ACC112 (cell line): ENCODE results near the gene KLK13.
A peak's percentile ranks its signal among the peaks of the same experiment; 100 is the strongest.

Experiments used
- H2AFZ ChIP-seq: fragments of 200-600 bp; sonication (generic); one replicate; pipeline ENCODE4 v1.6.0; 2017; ENCODE audit warnings: antibody characterized with exemption, low read length; ENCODE audit not compliant: unreplicated experiment
- H3K27ac ChIP-seq: fragments of 200-600 bp; sonication (generic); 2 replicates; pipeline ENCODE4 v1.5.1; 2014; ENCODE audit warnings: low read depth, mild to moderate bottlenecking, antibody characterized with exemption, low read length, moderate library complexity
- H3K27me3 ChIP-seq: fragments of 200-600 bp; sonication (generic); 2 replicates; pipeline ENCODE4 v1.6.1; 2014; ENCODE audit warnings: mild to moderate bottlenecking, antibody characterized with exemption, low read length, moderate library complexity, mixed read lengths; ENCODE audit not compliant: insufficient read depth
- H3K36me3 ChIP-seq: fragments of 200-600 bp; sonication (generic); 2 replicates; pipeline ENCODE4 v1.6.1; 2016; ENCODE audit warnings: mild to moderate bottlenecking, antibody characterized with exemption, low read length, moderate library complexity, mixed read lengths; ENCODE audit not compliant: insufficient read depth
- H3K4me1 ChIP-seq: fragments of 200-600 bp; sonication (generic); one replicate; pipeline ENCODE4 v1.6.1; 2016; ENCODE audit warnings: low read length, mixed read lengths; ENCODE audit not compliant: insufficient read depth, unreplicated experiment, control insufficient read depth
- H3K4me3 ChIP-seq: fragments of 200-600 bp; sonication (generic); 2 replicates; pipeline ENCODE4 v1.5.1; 2014; ENCODE audit warnings: mild to moderate bottlenecking, low read depth, low read length
- H3K79me2 ChIP-seq: fragments of 200-600 bp; sonication (generic); one replicate; pipeline ENCODE4 v1.6.0; 2016; ENCODE audit warnings: low read length; ENCODE audit not compliant: control insufficient read depth, unreplicated experiment, insufficient read depth

The KLK13 gene

DNA sequence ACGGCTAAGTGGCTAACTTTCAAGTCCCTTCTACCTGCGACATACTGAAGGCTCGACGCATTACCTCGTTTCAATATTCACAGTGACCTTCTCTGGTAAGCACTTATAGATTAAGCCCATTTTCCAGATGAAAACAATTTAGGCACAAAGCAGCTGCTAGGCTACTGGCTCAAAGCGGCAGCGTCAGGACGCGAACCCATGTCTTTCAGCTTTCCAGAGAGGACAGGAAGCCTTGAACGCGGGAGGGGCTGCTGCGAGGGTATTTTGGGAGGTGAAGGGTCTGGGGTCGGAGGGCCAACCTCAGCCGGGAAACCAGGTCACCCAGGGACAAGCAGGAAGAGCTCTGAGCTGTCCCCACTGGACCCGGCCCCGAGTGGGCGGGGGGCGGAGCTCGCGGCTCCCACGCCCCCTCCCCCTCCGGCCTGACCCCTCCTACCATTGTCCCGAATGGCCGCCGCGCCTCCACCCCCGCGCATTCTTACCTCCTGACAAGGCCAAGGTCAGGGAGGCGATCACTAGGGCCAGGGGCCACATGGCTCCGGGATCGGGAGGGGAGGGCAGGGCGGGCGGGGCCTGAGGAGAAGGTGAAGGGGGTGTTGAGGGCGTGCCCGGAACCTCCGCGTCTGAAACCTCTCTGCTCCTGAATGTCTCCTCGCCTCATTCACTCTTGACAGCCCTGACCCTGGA is at the start of gene KLK13:
Gene KLK13 (minus strand): TSS at position 559 of the 687 bp plus-strand sequence. CDS start 25 bp downstream, at position 534.
- Histone ChIP-seq H3K4me1 (no peaks in the 10 kb centered on the region), H3K4me3 (peak within 1 kb of the TSS; percentile 45; the same call in 1 of the 2 replicates), H3K27ac (no peak within 1 kb of the TSS), H3K27me3 (peaks cover 15% of the 10 kb centered on the region), H2AFZ (no peak within 1 kb of the TSS), H3K79me2 (no peaks in the 10 kb centered on the region), H3K36me3 (no peaks in the 10 kb centered on the region)

- Histone ChIP-seq H3K27ac (no peak overlapping the region), H3K79me2 (no peaks in the 10 kb centered on the region), H3K4me1 (no peaks in the 10 kb centered on the region), H3K4me3 (no peak overlapping the region), H2AFZ (no peak overlapping the region), H3K27me3 (peaks cover 47% of the 10 kb centered on the region), H3K36me3 (no peaks in the 10 kb centered on the region)
Measured at GRCh38 chr19:51114087-51114729, 49.3 kb upstream of the KLK13 start.

GRCh38 chr19:51111606-51112005 is 46.7 kb upstream of the KLK13 start:
- no peak overlapping the region for H3K4me3 ChIP-seq

DNA sequence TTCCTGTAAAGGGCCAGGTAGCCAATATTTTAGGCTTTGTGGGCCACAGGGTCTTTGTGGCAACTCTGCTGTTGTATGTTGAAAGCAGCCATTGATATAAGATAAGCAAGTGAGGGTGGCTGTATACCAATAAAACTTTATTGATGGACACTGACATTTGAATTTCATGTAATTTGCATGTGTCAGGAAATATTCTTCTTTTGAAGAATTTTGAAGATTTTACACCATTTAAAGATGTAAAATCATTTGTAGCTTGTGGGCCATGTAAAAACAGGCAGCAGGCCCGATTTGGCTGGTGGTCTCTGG is 45.7 kb upstream of the KLK13 start:
- Histone ChIP-seq H3K27ac (no peak overlapping the region), H3K79me2 (peaks cover 10% of the 10 kb centered on the region), H3K4me3 (no peak overlapping the region), H3K36me3 (no peaks in the 10 kb centered on the region), H2AFZ (no peak overlapping the region), H3K27me3 (peaks cover 33% of the 10 kb centered on the region), H3K4me1 (no peaks in the 10 kb centered on the region)

More at GRCh38 chr19:51111606-51112005, 46.7 kb upstream of the KLK13 start:
- Histone ChIP-seq H3K27ac (no peak overlapping the region), H3K36me3 (no peaks in the 10 kb centered on the region), H2AFZ (no peak overlapping the region), H3K4me1 (no peaks in the 10 kb centered on the region), H3K79me2 (peaks cover 6% of the 10 kb centered on the region), H3K27me3 (peaks cover 39% of the 10 kb centered on the region)

- no peaks in the 10 kb centered on the region for H3K4me1 ChIP-seq
- peak overlapping the region; percentile 37 for H2AFZ ChIP-seq
- H3K27me3 ChIP-seq: peaks cover 17% of the 10 kb centered on the region
- H3K79me2 ChIP-seq: peaks cover 10% of the 10 kb centered on the region
- H3K36me3 ChIP-seq: no peaks in the 10 kb centered on the region
- peak overlapping the region; percentile 89 for H3K4me3 ChIP-seq
- H3K27ac ChIP-seq: no peak overlapping the region
Measured at GRCh38 chr19:51108805-51109146, 43.9 kb upstream of the KLK13 start.

GRCh38 chr19:51108066-51108804 is 43.3 kb upstream of the KLK13 start, which contains the start of gene CTU1:
CTU1 (minus strand) TSS chr19:51108409; CDS start chr19:51104569, 3,840 bp downstream.
- H2AFZ ChIP-seq: peak within 1 kb of the TSS; percentile 37
- no peaks in the 10 kb centered on the region for H3K4me1 ChIP-seq
- H3K27ac ChIP-seq: no peak within 1 kb of the TSS
- H3K27me3 ChIP-seq: peaks cover 12% of the 10 kb centered on the region
- H3K36me3 ChIP-seq: no peaks in the 10 kb centered on the region
- peaks cover 10% of the 10 kb centered on the region for H3K79me2 ChIP-seq
- peak within 1 kb of the TSS; percentile 89 for H3K4me3 ChIP-seq

- Histone ChIP-seq H3K4me3 (peak overlapping the region; percentile 89), H3K27ac (no peak overlapping the region), H3K27me3 (peaks cover 5% of the 10 kb centered on the region), H2AFZ (peak overlapping the region; percentile 10), H3K79me2 (peaks cover 10% of the 10 kb centered on the region), H3K4me1 (no peaks in the 10 kb centered on the region), H3K36me3 (no peaks in the 10 kb centered on the region)
Measured at GRCh38 chr19:51107406-51108065, 42.6 kb upstream of the KLK13 start.

- Histone ChIP-seq H3K27me3 (no peaks in the 10 kb centered on the region), H2AFZ (no peak overlapping the region), H3K79me2 (peaks cover 10% of the 10 kb centered on the region), H3K36me3 (no peaks in the 10 kb centered on the region), H3K4me1 (no peaks in the 10 kb centered on the region), H3K4me3 (no peak overlapping the region), H3K27ac (no peak overlapping the region)
Measured at GRCh38 chr19:51103926-51104341, 39.0 kb upstream of the KLK13 start.

DNA sequence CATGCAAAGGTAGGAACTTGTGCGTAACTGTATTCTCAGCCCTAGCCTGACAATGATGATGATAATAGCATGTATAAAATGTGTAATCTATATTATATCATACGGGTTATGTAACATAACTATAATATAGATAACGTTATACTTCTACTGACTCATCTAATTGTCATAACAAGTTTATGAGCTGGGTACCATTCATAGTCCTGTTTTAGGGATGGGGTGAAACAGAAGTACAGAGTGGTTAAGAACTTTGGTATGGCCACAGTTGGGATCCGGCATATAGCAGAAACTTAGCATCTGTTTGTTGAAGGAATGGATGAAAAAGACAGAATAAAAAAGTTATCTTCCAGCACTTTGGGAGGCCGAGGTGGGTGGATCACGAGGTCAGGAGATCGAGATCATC is 38.1 kb upstream of the KLK13 start:
- Histone ChIP-seq H3K4me3 (no peak overlapping the region), H3K27ac (no peak overlapping the region), H3K79me2 (peaks cover 10% of the 10 kb centered on the region), H3K4me1 (no peaks in the 10 kb centered on the region), H3K27me3 (no peaks in the 10 kb centered on the region), H2AFZ (no peak overlapping the region), H3K36me3 (no peaks in the 10 kb centered on the region)

- Histone ChIP-seq H3K36me3 (no peaks in the 10 kb centered on the region), H3K27me3 (no peaks in the 10 kb centered on the region), H3K79me2 (peaks cover 4% of the 10 kb centered on the region), H3K4me1 (no peaks in the 10 kb centered on the region), H3K27ac (no peak overlapping the region), H2AFZ (no peak overlapping the region), H3K4me3 (no peak overlapping the region)
Measured at GRCh38 chr19:51101171-51101865, 36.4 kb upstream of the KLK13 start.
